Hepatocyte (in vitro differentiated cells): ENCODE data around the gene NANOG. TPM values are rescaled to one million over a fixed set of nuclear protein-coding genes. Genes with fewer than 3 reads are reported as not detected.
A peak's percentile ranks its signal among the peaks of the same experiment; 100 is the strongest.
"Not testable (repeated sequence)": the region's sequence is repeated elsewhere in the genome, so short reads cannot be mapped to it uniquely, and the experiment has no call there.

Source experiments
- DNase-seq: peaks from one replicate; pipeline ENCODE4 v3.0.0-alpha.2; 2016; ENCODE audit warnings: low spot score
- H2AFZ ChIP-seq: fragments of 200-600 bp; sonication (generic); 2 replicates; pipeline ENCODE4 v1.6.0; 2016; ENCODE audit warnings: antibody characterized with exemption, mild to moderate bottlenecking
- H3K27ac ChIP-seq: fragments of 200-600 bp; sonication (generic); 2 replicates; pipeline ENCODE4 v1.5.1; 2016; ENCODE audit warnings: mild to moderate bottlenecking
- H3K27me3 ChIP-seq: fragments of 200-600 bp; sonication (generic); 2 replicates; pipeline ENCODE4 v1.6.1; 2016
- H3K36me3 ChIP-seq: fragments of 200-600 bp; sonication (generic); replicated peaks from 2 replicates; pipeline ENCODE4 v1.5.1; 2016; ENCODE audit warnings: low read depth; ENCODE audit not compliant: insufficient read depth
- H3K4me1 ChIP-seq: fragments of 200-600 bp; sonication (generic); 2 replicates; pipeline ENCODE4 v1.5.1; 2016; ENCODE audit warnings: mild to moderate bottlenecking, moderate library complexity; ENCODE audit not compliant: insufficient read depth
- H3K4me2 ChIP-seq: fragments of 200-600 bp; sonication (generic); 2 replicates; pipeline ENCODE4 v1.6.0; 2016
- H3K4me3 ChIP-seq: fragments of 200-600 bp; sonication (generic); 2 replicates; pipeline ENCODE4 v1.5.1; 2016; ENCODE audit warnings: mild to moderate bottlenecking
- H3K79me2 ChIP-seq: fragments of 200-600 bp; sonication (generic); 2 replicates; pipeline ENCODE4 v1.6.0; 2017; ENCODE audit warnings: mild to moderate bottlenecking
- H3K9me2 ChIP-seq: fragments of 200-600 bp; sonication (generic); replicated peaks from 2 replicates; pipeline ENCODE4 v1.6.0; 2017; ENCODE audit warnings: mild to moderate bottlenecking; ENCODE audit not compliant: insufficient read depth
- H3K9me3 ChIP-seq: fragments of 200-600 bp; sonication (generic); 2 replicates; pipeline ENCODE4 v1.5.1; 2016; ENCODE audit warnings: low read depth, mild to moderate bottlenecking
- H4K20me1 ChIP-seq: fragments of 200-600 bp; sonication (generic); 2 replicates; pipeline ENCODE4 v1.6.0; 2016; ENCODE audit warnings: mild to moderate bottlenecking; ENCODE audit not compliant: insufficient read depth, poor library complexity, severe bottlenecking
- EZH2 ChIP-seq: fragments of 200-600 bp; sonication (generic); IDR thresholded peaks from 2 replicates; pipeline ENCODE4 v1.6.1; 2016; ENCODE audit warnings: antibody characterized with exemption, mild to moderate bottlenecking, borderline replicate concordance
- EZH2phosphoT487 ChIP-seq: fragments of 200-600 bp; sonication (generic); IDR thresholded peaks from one replicate; pipeline ENCODE4 v1.6.1; 2018; ENCODE audit warnings: antibody characterized with exemption, mild to moderate bottlenecking, low read depth, moderate library complexity; ENCODE audit not compliant: unreplicated experiment, severe bottlenecking
- WGBS: methylation state at CpG from one replicate; pipeline ENCODE4 v1.1.6; 2016; ENCODE audit warnings: low lambda C conversion rate; ENCODE audit errors: missing lambda C conversion rate; 5-methylcytosine and 5-hydroxymethylcytosine counted together
- polyA plus RNA-seq: library from polyadenylated mRNA; unstranded; fragments of >200 nt; fragmentation: Nextera tagmentation; extraction: Ambion mirVana; gene quantifications from 2 replicates; pipeline ENCODE4 v1.2.1, GENCODE V29; 2016
- small RNA-seq: library from RNA; depleted of rRNA; stranded (forward); fragments of <200 nt; gene quantifications from one replicate; pipeline ENCODE3, GENCODE V24; 2014
- total RNA-seq: library from RNA; depleted of rRNA; stranded (reverse); fragments of >200 nt; gene quantifications from 2 replicates; pipeline ENCODE4 v1.2.3, GENCODE V29; 2014
- TF ChIP-seq, protein P1 (sequence below): fragments of 200-600 bp; sonication (generic); IDR thresholded peaks from 2 replicates; pipeline ENCODE4 v1.5.1; 2016; ENCODE audit warnings: antibody characterized with exemption, mild to moderate bottlenecking; ENCODE audit not compliant: poor library complexity

NANOG gene
- total and polyA plus RNA-seq, 2 experiments from 2014 or later, result 0.10 to 2.1 TPM

DNA sequence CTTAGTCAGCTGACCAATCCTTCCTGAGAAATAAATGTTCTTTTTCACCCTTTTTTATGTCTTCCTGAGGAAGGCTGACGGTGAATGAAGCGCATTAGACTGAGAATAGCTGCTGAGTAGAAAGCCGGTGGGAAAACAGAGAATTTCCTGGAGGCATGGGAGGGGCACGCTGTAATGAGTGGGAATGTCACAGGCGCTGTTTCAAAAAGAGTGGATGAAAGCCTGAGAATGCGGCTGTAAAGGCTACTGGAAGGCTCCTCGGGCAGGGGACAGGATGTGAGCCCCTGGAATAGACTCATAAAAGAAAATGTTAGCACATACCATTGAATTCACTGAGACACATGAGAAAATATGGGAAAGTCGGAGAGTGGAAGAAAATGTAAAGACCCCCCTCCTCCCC, 53.9 kb downstream of the NANOG start:
- not testable (repeated sequence) for H3K27ac ChIP-seq, DNase-seq, H3K4me1 ChIP-seq, H3K4me3 ChIP-seq, H3K36me3 ChIP-seq, H3K9me3 ChIP-seq, H3K27me3 ChIP-seq, H3K9me2 ChIP-seq, H4K20me1 ChIP-seq, H3K79me2 ChIP-seq, H3K4me2 ChIP-seq, H2AFZ ChIP-seq
- 66% methylated on average over 6 of the region's 8 CpGs for WGBS

DNA sequence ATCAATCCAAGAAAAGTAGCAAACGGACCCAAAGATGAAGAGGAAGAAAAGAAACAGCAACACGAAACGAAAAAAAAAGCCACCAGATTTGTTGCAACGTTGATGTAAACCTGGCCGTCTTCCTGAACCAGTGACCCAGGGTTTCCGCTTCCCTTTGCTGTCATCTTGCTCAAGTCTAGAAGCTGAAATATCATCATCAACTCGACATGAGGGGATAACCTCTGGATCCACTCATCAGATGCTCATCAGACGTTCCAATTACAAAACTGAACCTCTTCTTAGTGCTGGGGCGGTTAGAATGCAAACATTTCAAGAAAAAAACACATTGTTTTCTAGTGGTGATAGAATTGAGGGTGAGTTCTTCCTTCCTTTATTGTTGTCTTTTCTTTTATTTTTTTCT, 54.4 kb downstream of the NANOG start:
- not testable (repeated sequence) for H3K9me2 ChIP-seq, H3K4me2 ChIP-seq, H3K4me3 ChIP-seq, H3K79me2 ChIP-seq, DNase-seq, H3K27me3 ChIP-seq, H3K9me3 ChIP-seq, H4K20me1 ChIP-seq, H3K36me3 ChIP-seq, H3K4me1 ChIP-seq
- Histone ChIP-seq H2AFZ (peak overlapping the region; percentile 40), H3K27ac (peak overlapping the region; percentile 37)
- WGBS, result 57% methylated on average over 4 of the region's 9 CpGs

DNA sequence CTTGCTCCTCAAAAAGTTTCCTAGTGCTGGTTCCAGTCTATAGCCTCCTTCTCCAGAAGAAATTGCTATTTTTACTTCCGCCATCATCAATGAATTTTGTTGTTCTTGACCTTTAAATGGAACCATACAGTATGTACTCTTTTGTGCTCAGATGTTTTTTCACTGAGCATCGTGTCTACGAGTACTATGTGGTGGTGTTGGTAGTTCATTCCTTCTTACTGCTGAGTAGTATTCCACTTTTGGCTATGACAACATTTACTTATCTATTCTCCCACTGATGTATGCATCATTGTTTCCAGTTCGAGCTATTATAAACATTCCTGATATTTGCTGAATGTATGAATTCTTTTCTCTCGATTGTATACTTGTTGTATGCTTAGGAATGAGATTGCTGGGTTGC, 54.9 kb downstream of the NANOG start:
- no peaks in the 10 kb centered on the region for H3K79me2 ChIP-seq
- H4K20me1 ChIP-seq, result no peaks in the 10 kb centered on the region
- DNase-seq, result no peak
- no peaks in the 10 kb centered on the region for H3K27me3 ChIP-seq
- H3K9me2 ChIP-seq, result no peaks in the 10 kb centered on the region
- no peak overlapping the region for H2AFZ ChIP-seq
- no peak for TF ChIP-seq EZH2phosphoT487
- no peak for TF ChIP-seq EZH2
- TF ChIP-seq, protein P1, sequence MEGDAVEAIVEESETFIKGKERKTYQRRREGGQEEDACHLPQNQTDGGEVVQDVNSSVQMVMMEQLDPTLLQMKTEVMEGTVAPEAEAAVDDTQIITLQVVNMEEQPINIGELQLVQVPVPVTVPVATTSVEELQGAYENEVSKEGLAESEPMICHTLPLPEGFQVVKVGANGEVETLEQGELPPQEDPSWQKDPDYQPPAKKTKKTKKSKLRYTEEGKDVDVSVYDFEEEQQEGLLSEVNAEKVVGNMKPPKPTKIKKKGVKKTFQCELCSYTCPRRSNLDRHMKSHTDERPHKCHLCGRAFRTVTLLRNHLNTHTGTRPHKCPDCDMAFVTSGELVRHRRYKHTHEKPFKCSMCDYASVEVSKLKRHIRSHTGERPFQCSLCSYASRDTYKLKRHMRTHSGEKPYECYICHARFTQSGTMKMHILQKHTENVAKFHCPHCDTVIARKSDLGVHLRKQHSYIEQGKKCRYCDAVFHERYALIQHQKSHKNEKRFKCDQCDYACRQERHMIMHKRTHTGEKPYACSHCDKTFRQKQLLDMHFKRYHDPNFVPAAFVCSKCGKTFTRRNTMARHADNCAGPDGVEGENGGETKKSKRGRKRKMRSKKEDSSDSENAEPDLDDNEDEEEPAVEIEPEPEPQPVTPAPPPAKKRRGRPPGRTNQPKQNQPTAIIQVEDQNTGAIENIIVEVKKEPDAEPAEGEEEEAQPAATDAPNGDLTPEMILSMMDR, result no peak
- no peak overlapping the region for H3K4me3 ChIP-seq
- no peaks in the 10 kb centered on the region for H3K9me3 ChIP-seq
- WGBS, result 77% methylated on average over 5 of the region's 5 CpGs
- no peaks in the 10 kb centered on the region for H3K36me3 ChIP-seq
- H3K4me1 ChIP-seq, result no peaks in the 10 kb centered on the region
- H3K27ac ChIP-seq, result no peak overlapping the region
- no peak overlapping the region for H3K4me2 ChIP-seq

DNA sequence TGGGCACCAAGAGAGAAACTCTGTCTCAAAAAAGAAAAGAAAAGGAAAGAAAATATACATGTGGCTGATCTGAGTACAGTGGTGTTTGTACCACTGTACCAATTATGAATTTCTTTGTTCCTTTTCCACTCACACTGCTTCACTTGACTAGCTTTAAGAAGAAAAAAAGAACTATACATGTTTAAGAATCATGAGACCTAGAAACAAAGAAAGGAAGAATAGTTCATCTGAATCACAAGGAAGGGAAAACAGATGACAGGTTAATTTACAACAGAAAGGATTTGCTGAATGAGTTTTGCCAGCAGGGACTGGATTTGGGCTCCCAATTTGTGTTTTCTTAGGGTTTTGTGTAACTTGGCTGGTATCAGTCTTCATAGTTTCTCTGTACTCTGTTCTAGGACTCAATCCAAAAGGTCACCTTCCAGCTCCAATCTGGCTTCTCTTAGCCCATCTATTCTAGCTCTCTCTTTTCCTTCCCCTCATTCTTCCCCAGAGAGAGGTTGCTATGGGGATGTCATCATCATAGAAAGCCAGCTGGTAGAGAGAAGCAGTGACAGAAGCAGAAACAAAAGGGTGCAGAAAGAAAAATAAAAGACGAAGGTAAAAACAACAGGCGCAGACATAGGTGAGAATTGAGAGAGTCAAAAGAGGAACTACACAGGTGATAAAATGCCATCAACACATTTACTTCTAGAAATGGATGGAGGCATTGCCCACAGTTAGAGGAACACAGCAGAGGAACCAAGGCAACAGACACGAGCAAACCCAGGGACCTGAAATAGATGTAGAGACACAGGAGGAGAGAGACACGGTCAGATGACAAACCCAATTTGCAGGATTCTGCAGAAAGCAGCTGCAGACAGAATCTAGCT, 58.3 kb downstream of the NANOG start:
- H3K9me3 ChIP-seq, DNase-seq, H3K9me2 ChIP-seq, H3K79me2 ChIP-seq, H4K20me1 ChIP-seq, H3K36me3 ChIP-seq, H3K27ac ChIP-seq, H3K4me1 ChIP-seq, H3K4me3 ChIP-seq, H2AFZ ChIP-seq, H3K4me2 ChIP-seq, H3K27me3 ChIP-seq: not testable (repeated sequence)
- WGBS, result 42% methylated on average over 2 of the region's 4 CpGs

DNA sequence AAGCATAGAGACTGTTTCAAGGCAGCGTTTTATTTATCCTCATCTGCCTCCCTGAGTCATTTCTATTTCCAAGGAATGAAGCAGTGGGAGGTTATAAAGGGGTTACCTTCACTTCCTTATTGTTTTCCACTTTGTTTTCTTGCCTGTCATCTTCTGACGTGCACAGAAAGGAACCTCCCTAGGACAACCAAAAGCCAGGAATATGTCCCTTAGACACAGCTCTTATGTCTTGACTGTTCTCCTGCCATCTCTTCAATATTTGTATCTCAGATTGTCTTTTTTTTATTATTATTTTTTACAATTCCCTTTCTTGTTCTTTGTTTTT, 58.9 kb downstream of the NANOG start:
- H3K27me3 ChIP-seq, H2AFZ ChIP-seq, DNase-seq, H4K20me1 ChIP-seq, H3K9me3 ChIP-seq, H3K79me2 ChIP-seq, H3K4me1 ChIP-seq, H3K9me2 ChIP-seq, H3K36me3 ChIP-seq, H3K27ac ChIP-seq, H3K4me3 ChIP-seq, H3K4me2 ChIP-seq: not testable (repeated sequence)
- 37% methylated on average over 2 of the region's 2 CpGs for WGBS

Small RNA genes within 50 kb of the gene (small RNA-seq; reads per million reads assigned to genes)
- not detected for gene RF00019

Other genes starting within 250 kb of the NANOG start
- gene APOBEC1, start 123.5 kb upstream of the NANOG start, total RNA-seq, result 4.9 and 5.6 TPM in 2 replicates
- 1.5 and 2.5 TPM in 2 replicates for gene APOBEC1, start 123.5 kb upstream of the NANOG start, polyA plus RNA-seq
- not detected in 2 replicates for gene GDF3, start 93.6 kb upstream of the NANOG start, total RNA-seq
- gene GDF3, start 93.6 kb upstream of the NANOG start, polyA plus RNA-seq, result 0.19 TPM in 1 of 2 replicates, not detected in the other
- 0.23 TPM in 1 of 2 replicates, not detected in the other for gene DPPA3, start 78.0 kb upstream of the NANOG start, total RNA-seq
- gene DPPA3, start 78.0 kb upstream of the NANOG start, polyA plus RNA-seq, result 0.80 TPM in 1 of 2 replicates, not detected in the other
- not detected in 2 replicates for gene CLEC4C, start 42.0 kb upstream of the NANOG start, total RNA-seq
- not detected in 2 replicates for gene CLEC4C, start 42.0 kb upstream of the NANOG start, polyA plus RNA-seq
- gene NANOGNB, start 24.2 kb upstream of the NANOG start, total RNA-seq, result not detected in 2 replicates
- not detected in 2 replicates for gene NANOGNB, start 24.2 kb upstream of the NANOG start, polyA plus RNA-seq
- gene SLC2A14, start 83.5 kb downstream of the NANOG start, total RNA-seq, result 6.1 TPM in 2 replicates
- 6.6 and 10.3 TPM in 2 replicates for gene SLC2A14, start 83.5 kb downstream of the NANOG start, polyA plus RNA-seq
- gene SLC2A3, start 146.8 kb downstream of the NANOG start, total RNA-seq, result 76.3 and 98.2 TPM in 2 replicates
- 65.3 and 111 TPM in 2 replicates for gene SLC2A3, start 146.8 kb downstream of the NANOG start, polyA plus RNA-seq
- gene FOXJ2, start 243.3 kb downstream of the NANOG start, total RNA-seq, result 7.1 and 10.0 TPM in 2 replicates
- 14.6 and 19.0 TPM in 2 replicates for gene FOXJ2, start 243.3 kb downstream of the NANOG start, polyA plus RNA-seq